Coronary artery (tissue), 2 donors: ENCODE measurements around the gene BMP4.

ENCODE experiments used
- DNase-seq: peaks from one replicate; pipeline ENCODE4 v3.0.0-alpha.2; 2017; ENCODE audit warnings: low spot score
- H3K27ac ChIP-seq, 2 donors: fragments of 200-600 bp; sonication (generic); one replicate each; pipeline ENCODE4 v1.5.1; 2016 to 2019
- H3K4me3 ChIP-seq: fragments of 200-600 bp; sonication (generic); 2 replicates; pipeline ENCODE4 v1.5.1; 2016; ENCODE audit warnings: mild to moderate bottlenecking, moderate library complexity
- TF ChIP-seq, protein P1 (sequence below): fragments of 200-600 bp; sonication (generic); IDR thresholded peaks from one replicate; pipeline ENCODE4 v1.5.1; 2019; ENCODE audit warnings: antibody characterized with exemption

BMP4 gene

DNA sequence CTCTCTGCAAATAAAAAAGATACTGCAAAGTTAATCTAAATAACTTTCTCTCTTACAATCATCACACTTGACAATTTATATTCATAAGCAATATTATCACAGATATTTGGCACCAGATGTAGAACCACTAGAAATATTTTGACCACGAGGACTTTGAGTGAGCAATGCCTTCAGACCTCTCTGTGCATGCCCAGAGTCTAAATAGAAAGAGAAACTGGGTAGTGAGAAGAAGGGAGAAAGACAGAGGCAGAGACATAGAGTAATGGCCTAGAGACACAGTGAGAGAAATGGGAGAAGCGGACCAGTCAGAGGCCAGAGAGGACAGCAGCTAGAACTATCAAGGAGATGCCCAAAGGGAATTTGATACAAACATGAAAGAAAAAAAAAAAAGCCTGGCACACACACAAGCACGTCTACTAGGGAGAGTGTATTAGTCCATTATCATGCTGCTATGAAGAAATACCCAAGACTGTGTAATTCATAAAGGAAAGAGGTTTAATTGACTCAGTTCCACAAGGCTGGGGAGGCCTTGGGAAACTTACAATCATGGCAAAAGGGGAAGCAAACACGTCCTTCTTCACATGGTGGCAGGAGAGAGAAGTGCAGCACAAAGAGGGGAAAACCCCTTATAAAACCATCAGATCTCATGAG lies 41.1 kb downstream of the BMP4 start:
- TF ChIP-seq, protein P1, sequence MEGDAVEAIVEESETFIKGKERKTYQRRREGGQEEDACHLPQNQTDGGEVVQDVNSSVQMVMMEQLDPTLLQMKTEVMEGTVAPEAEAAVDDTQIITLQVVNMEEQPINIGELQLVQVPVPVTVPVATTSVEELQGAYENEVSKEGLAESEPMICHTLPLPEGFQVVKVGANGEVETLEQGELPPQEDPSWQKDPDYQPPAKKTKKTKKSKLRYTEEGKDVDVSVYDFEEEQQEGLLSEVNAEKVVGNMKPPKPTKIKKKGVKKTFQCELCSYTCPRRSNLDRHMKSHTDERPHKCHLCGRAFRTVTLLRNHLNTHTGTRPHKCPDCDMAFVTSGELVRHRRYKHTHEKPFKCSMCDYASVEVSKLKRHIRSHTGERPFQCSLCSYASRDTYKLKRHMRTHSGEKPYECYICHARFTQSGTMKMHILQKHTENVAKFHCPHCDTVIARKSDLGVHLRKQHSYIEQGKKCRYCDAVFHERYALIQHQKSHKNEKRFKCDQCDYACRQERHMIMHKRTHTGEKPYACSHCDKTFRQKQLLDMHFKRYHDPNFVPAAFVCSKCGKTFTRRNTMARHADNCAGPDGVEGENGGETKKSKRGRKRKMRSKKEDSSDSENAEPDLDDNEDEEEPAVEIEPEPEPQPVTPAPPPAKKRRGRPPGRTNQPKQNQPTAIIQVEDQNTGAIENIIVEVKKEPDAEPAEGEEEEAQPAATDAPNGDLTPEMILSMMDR = no peak
- H3K27ac ChIP-seq = no peak overlapping the region
- DNase-seq = no peak
- H3K4me3 ChIP-seq = no peak overlapping the region

DNA sequence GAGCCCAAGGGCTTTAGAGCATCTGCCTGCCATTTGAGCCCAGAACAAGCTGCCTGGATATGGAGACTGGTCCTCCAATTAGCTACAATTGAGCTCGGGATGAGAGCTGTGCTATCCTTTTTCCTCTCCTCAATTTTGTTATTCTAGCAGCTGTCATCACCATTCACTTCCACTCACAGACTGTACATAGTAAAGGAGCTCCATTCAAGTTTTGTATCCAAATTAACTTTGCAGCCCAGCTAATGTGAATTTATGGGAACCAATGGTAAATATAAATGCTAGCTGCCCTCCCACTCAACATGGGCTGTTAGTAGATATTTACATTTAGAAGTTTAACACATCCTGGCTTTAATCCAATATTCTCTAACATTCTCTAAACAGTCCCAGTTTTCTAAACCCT lies 44.6 kb downstream of the BMP4 start:
- Histone ChIP-seq H3K27ac (no peak overlapping the region), H3K4me3 (no peak overlapping the region)
- no peak for DNase-seq
- TF ChIP-seq, protein P1 = no peak

DNA sequence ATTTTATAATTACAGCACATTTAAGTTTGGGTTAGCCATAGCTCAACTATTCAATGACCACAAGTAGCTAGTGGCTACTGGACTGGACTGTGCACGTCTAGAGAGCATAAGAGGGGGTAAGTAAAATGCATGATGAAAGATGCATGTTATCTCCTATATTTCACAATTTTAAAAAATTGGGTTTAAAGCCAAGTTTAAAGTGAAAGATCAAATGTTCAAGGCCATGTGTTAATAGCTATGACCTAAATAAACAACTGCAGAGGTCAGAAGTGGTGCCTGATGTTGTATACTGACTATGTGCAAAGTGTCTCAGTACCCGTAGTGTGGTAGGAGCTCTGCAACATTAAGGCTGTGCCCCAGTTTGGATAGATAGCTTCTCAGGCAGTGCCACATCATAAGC lies 48.2 kb downstream of the BMP4 start:
- TF ChIP-seq, protein P1 = no peak
- no peak for DNase-seq
- no peak overlapping the region for H3K27ac ChIP-seq
- no peak overlapping the region for H3K4me3 ChIP-seq

DNA sequence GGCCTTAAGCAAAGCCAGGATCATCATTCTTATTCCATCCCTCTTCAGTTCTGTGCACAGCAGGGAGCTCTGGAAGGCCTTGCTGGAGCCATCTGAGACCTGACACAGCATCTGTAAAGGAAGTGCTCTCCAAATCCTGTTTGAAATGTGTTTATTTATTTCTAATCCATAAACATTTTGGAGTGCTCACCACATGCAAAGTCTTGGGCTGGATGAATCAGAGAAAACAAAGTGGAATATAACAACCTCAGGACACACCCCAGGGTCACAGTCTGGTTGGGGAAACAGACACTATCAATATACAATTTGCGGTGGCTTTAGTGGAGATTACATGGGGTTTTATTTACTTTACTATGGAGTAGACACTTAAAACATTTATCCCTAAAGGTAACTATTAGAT lies 54.3 kb downstream of the BMP4 start:
- H3K4me3 ChIP-seq = no peak overlapping the region
- TF ChIP-seq, protein P1 = no peak

DNA sequence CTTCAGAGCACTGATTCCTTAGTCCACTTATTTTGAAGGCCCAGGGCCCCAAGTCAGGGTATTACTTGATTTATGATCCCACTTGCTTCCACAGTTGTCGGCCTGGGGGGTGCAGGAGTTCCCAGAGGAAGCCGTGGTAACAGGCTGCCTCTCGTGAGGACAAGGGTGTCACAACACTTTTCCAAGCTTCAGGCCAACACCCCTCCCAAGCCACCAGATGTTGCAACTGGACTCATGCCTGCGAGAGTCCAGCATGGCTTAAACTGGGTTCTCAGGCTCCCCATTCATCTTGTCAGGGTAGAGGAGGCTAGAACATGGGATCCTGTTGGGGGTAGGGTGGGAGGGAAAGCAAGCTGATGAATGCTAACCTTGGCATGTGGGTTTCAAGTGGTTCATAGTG lies 56.1 kb downstream of the BMP4 start:
- TF ChIP-seq, protein P1 = no peak
- Histone ChIP-seq H3K4me3 (no peak overlapping the region), H3K27ac (no peak overlapping the region)
- no peak for DNase-seq

More for the DNA sequence above, 54.3 kb downstream of the BMP4 start:
- no peak for DNase-seq
- no peak overlapping the region for H3K27ac ChIP-seq
